SU-DHL-6 (cell line): ENCODE data around the gene CASKIN2.

ENCODE experiments used
- CTCF ChIP-seq: fragments of 200-600 bp; sonication (generic); IDR thresholded peaks from one replicate; pipeline ENCODE4 v1.5.1; 2017; ENCODE audit warnings: antibody characterized with exemption, mild to moderate bottlenecking, low read length, moderate library complexity; ENCODE audit not compliant: insufficient read depth, poor library complexity, severe bottlenecking
- EZH2phosphoT487 ChIP-seq: fragments of 200-600 bp; sonication (generic), shearing (Covaris generic); conservative IDR thresholded peaks from 2 replicates; pipeline ENCODE4 v1.6.1; 2018; ENCODE audit warnings: mild to moderate bottlenecking, antibody characterized with exemption, low read length, moderate library complexity, mixed read lengths

- TF ChIP-seq CTCF: no peak
- TF ChIP-seq EZH2phosphoT487: no peak
Observed at GRCh38 chr17:75511610-75512575, 3.4 kb downstream of the CASKIN2 start.
